ENCODE results near the gene TMEM200A.
"Not testable (repeated sequence)": the region's sequence is repeated elsewhere in the genome, so short reads cannot be mapped to it uniquely, and the experiment has no call there.

Gene TMEM200A

GRCh38 chr6:130365166-130366106, at the start of gene TMEM200A:
TMEM200A (plus strand) TSS chr6:130366017; CDS start chr6:130440423, 74,406 bp downstream.
- peak; percentile 31 to 35 for DNase-seq (ENCODE audit: low read depth in 2 of 2)

GRCh38 chr6:130320908-130321307, 44.9 kb upstream of the TMEM200A start:
- DNase-seq (ENCODE audit: low read depth in 2 of 2) = no peak

- DNase-seq (ENCODE audit: low read depth in 2 of 2) = peak; percentile 12 to 26
These were observed 43.0 kb upstream of the TMEM200A start for GRCh38 chr6:130322673-130323268.

DNA sequence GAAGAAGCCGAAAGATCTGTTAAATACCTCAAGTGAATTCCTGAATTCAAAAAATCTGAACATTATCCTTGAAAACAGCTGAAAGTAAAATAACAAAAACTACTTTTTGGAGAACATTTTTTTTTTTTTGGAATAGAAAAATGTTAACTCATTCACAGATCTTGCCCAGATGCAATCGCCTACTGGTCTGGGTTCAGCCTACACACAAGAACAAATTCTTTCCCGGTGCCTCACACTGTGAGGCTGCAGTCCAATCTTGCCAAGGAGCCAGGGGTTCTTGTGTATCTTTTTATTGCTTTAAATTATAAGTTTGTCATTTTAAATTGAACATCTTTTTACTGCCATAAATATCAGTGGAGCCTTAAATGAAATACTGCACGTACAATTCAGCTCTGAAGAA, 41.2 kb upstream of the TMEM200A start:
- DNase-seq (ENCODE audit: low read depth in 2 of 2) = no peak

DNA sequence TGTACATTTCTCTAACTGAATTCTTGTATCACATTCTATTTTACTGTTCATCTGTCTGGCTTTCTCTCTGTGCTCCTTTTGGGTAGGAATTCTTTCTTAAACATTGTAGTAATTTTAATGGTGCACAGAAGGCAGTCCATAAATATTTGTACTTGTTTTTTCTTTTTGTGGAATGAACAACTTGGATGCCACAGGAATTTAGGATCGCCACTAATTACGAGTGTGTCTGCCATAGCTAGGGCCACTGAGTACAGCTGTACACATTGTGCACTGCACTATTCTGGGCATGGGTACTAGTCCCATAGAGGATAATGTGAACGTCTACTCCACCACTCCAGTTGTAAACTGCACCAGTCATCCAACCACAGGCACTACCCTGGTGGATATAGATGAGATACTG, 39.3 kb upstream of the TMEM200A start:
- DNase-seq (ENCODE audit: low read depth in 2 of 2) = no peak

DNA sequence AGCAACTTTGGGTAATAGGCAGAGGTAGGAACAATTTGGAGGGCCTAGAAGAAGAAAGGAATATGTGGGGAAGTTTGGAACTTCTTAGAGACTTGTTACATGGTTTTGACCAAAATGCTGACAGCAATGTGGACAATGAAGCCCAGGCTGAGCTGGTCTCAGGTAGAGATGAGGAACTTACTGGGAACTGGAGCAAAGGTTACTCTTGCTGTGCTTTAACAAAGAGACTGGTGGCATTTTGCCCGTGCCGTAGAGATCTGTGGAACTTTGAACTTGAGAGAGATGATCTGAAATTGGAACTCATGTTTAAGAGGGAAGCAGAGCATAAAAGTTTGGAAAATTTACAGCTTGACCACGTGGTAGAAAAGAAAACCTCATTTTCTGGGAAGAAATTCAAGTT, 28.3 kb upstream of the TMEM200A start:
- DNase-seq (ENCODE audit: low read depth in 2 of 2) = no peak

DNA sequence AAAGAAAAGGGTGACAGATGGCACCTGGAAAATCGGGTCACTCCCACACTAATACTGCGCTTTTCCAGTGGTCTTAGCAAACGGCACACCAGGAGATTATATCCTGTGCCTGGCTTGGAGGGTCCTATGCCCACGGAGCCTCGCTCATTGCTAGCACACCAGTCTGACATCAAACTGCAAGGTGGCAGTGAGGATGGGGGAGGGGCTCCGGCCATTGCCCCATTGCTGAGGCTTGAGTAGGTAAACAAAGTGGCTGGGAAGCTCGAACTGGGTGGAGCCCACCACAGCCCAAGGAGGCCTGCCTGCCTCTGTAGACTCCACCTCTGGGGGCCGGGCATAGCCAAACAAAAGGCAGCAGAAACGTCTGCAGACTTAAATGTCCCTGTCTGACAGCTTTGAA, 19.5 kb upstream of the TMEM200A start:
- not testable (repeated sequence) for DNase-seq (ENCODE audit: low read depth in 2 of 2)

DNA sequence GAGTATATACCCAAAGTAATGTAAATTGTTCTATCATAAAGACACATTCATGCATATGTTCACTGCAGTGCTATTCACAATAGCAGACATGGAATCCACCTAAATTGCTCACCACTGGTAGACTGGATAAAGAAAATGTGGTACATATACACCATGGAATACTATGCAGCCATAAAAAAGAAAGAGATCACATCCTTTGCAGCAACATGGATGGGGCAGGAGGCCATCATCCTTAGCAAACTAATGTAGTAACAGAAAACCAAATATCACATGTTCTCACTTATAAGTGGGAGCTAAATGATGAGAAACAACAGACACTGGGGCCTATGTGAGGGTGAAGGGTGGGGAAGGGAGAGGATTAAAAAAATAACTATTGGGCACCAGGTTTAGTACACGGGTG, 11.5 kb upstream of the TMEM200A start:
- DNase-seq (ENCODE audit: low read depth in 2 of 2) = no peak

DNA sequence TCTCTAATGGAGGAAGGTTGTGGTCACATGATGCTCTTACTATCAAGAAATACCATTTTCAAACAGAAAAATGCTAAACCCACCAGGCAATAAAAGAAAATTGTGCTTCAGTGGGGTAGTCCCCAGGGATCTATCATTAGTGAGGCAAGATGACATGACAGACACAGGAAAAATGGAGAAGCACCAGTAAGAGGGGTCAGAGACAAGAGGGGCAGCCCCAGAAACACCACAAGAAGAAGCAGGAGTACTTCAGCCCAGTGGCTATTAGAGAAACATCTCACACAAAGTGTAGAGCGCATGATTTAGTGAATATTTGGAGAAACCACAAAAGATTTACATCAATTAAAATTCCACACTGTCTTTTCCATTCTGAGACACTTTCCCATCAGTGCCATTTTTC, 10.2 kb upstream of the TMEM200A start:
- no peak for DNase-seq (ENCODE audit: low read depth in 2 of 2)

GRCh38 chr6:130357436-130357835, 8.4 kb upstream of the TMEM200A start:
- no peak for DNase-seq (ENCODE audit: low read depth in 2 of 2)

DNA sequence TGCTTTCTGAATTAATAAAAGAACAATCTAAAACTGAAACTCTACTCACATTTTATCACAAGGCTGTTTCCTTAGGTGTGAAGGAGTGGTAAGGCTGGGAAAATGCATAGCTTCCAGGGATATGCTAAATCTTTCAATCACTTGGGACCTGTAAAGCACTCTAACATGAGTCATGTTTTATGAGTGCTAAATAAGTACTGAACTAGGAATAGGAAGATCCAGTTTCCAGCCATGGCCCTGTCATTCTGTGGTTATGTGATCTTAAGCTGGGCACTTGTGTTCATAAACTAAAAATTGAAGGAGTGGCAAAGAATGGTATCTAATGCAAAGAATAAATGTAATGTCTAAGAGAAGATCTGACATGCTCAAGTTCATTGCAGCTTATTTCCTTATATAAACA, 6.1 kb upstream of the TMEM200A start:
- DNase-seq (ENCODE audit: low read depth in 2 of 2) = no peak

DNA sequence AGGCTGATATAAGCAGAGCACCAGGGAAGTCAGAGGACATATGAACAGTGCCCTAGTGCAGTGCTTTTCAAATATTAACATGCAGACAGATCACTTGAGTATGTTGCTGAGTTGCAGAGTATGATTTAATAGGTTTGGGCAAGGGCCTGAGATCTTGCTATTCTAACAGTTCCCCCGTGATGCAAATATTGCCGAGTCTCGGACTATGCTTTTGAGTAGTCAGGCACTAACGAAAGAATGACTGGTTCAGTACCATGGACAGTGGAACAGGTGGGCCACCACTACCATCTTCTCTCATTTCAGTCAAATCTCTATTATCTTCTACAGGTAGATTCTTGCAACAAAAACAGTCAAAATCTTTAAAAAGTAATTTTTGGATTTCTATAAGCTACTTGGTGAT, 3.7 kb upstream of the TMEM200A start:
- DNase-seq (ENCODE audit: low read depth in 2 of 2) = no peak

DNA sequence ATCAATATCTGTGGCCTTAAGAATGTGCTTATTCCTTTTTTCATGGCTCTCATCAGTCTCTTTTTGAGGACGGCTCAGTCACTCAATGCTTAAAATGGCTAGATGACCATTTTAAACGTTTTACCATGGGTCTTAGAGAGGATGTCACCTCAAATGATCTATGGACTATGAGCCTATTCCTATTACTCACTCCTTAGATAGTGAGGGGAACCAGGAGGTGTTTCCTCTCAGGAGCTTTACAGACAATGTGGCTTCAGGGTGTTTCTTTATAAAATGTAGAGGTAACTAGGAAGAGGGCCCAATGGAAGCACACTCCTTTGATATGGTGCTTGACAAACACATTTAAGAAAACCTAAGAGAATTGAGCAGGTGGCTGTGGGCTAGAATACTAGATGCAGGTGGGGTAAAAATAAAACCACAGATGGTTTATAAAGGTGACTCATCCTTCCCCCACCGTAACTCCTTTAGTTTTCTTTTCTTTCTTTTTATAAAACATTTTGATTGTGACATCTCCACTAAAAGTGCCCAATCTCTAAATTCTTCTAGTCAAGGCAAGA, 1.5 kb upstream of the TMEM200A start:
- DNase-seq (ENCODE audit: low read depth in 2 of 2) = no peak

GRCh38 chr6:130366107-130367005, 539 bp downstream of the TMEM200A start:
- peak in 1 of 2 donors; percentile 12 for DNase-seq (ENCODE audit: low read depth in 2 of 2)

GRCh38 chr6:130367767-130368166, 1.9 kb downstream of the TMEM200A start:
- DNase-seq (ENCODE audit: low read depth in 2 of 2) = no peak

DNA sequence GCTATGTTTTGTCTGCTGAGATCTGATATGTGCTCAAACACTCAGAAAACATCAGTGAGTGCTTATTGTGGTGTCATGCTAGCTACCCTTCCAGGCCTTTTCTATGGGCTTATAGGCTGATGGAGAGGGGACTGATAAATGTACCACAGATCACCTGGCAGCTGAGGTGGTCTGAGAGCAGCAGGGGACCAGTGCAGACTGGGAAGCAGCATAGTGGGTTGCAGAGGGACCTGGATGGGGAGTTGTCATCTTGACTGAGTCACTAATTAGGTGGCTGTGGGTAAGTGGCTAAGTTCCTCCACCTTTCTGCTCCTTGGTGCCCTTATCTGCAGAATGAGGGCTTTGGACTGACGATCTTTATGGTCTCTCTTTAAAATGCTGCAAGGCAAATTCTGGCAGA, 2.8 kb downstream of the TMEM200A start:
- DNase-seq (ENCODE audit: low read depth in 2 of 2) = no peak

- no peak for DNase-seq (ENCODE audit: low read depth in 2 of 2)
These were observed 4.0 kb downstream of the TMEM200A start for GRCh38 chr6:130369831-130370230.

DNA sequence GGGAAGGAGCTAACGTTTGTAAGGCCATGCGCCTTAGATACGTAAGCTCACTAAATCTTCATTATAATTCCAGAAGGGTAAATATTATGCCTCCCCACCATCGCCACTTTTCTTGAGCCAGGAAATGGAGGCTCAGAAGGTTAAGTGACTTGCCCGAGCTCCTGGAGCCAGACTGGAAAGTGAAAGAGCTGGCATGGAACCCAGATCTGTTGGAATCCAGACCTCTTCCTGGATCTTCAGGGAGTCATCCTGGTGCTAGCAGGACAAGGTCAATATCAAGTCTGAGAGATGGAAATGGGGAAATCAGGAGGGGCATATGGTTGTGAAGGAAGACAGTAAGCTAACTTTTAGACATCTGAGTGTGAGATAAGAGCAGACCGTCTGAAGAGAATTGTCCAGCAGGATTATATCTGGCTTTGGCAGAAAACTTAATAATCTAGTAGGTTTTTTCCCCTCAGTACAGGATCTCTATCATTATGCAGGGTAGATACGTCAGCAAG, 6.2 kb downstream of the TMEM200A start:
- DNase-seq (ENCODE audit: low read depth in 2 of 2) = no peak

DNA sequence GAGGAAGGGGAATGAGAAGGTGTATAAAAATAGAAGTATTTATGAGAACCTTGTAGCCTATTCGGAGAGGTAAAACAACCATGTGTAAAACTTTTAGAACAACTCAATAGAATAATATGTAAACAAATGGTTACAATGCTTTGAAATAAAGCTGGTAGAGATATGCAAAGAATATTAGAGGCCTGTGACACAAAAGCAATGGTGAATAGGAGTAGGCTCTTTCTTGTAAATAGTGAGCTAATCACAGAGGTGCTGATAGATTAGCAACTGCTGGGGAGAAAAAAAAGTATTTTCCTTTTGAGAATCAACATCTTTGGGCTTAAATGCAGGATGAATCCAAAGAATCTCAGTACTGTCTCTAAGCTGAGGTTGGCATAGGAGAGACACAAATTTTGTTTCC, 7.0 kb downstream of the TMEM200A start:
- DNase-seq (ENCODE audit: low read depth in 2 of 2) = no peak

- DNase-seq (ENCODE audit: low read depth in 2 of 2) = no peak
These were observed 8.2 kb downstream of the TMEM200A start for GRCh38 chr6:130373992-130374391.

DNA sequence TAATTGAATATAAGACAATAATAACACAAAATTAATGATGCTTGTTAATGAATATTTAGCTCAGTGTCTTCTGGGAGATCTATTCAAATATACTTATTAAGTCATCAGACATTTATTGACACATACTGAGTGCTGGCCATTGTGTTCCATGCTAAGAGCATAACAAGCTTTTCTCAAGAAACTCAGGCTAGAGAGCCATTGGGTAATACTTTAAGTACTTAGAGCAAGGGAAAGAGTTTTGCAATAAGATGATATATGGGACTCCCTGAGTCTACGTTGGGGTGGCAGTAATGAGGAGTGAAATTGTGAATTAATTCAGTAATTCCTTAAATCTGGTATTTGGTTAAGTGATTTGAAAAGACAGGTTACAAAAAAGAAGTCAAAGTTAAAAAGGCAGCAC, 11.1 kb downstream of the TMEM200A start:
- no peak for DNase-seq (ENCODE audit: low read depth in 2 of 2)

DNA sequence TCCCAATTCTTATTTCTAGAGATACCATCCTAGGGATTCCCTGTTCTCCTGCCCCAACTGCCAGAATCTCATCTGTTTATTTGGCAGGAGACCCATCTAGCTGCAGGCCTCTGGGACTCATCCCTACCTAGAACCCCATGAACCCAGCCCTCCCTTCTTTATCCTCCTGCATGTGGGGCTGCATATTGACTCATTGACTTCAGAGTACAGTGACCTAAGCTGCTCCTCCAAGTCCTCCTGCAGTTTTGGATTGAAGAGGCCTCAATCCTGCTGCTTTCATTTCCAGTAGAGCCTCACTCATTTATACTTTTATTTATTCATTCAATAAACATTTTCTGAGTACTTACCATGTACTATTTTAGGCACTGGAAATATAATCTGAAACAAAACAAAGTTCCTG, 11.6 kb downstream of the TMEM200A start:
- no peak for DNase-seq (ENCODE audit: low read depth in 2 of 2)

Measured in activated CD4-positive, alpha-beta T cell treated with anti-CD3 and anti-CD28 coated beads for 24 hours (primary cell).